Tibial nerve (tissue), 4 donors: ENCODE data around the gene SORCS3. TPM values are rescaled to one million over a fixed set of nuclear protein-coding genes. Genes with fewer than 3 reads are reported as not detected.
A peak's percentile ranks its signal among the peaks of the same experiment; 100 is the strongest.

Experiments used
- DNase-seq, 2 donors: peaks; one replicate each; pipeline ENCODE4 v3.0.0-alpha.2; 2019; ENCODE audit warnings: low spot score in 2 of 2
- H3K27ac ChIP-seq, 4 donors: fragments of 200-600 bp; sonication (generic) in 3 of 4; one replicate each; pipeline ENCODE4 v1.5.1; 2017 to 2019; ENCODE audit warnings: mild to moderate bottlenecking in 1 of 4
- H3K27me3 ChIP-seq, 2 donors: fragments of 200-600 bp; sonication (generic) in 1 of 2; one replicate each; pipeline versions ENCODE4 v1.5.1 to v1.6.0; 2017 to 2019
- H3K36me3 ChIP-seq, 3 donors: fragments of 200-600 bp; sonication (generic); one replicate each; pipeline ENCODE4 v1.5.1; 2018 to 2019
- H3K4me1 ChIP-seq, 4 donors: fragments of 200-600 bp; sonication (generic) in 3 of 4; one replicate each; pipeline ENCODE4 v1.5.1; 2017 to 2019
- H3K4me3 ChIP-seq, 4 donors: fragments of 200-600 bp; sonication (generic) in 3 of 4; one replicate each; pipeline ENCODE4 v1.5.1; 2017 to 2019; ENCODE audit warnings: mild to moderate bottlenecking in 1 of 4, moderate library complexity in 1 of 4
- H3K9me3 ChIP-seq, 4 donors: fragments of 200-600 bp; sonication (generic) in 3 of 4; one replicate each; pipeline ENCODE4 v1.5.1; 2017 to 2019
- EP300 ChIP-seq, 2 donors: sonication (generic); formaldehyde crosslinking; IDR thresholded peaks; one replicate each; pipeline ENCODE4 v1.6.1; 2017; ENCODE audit warnings: antibody characterized with exemption in 2 of 2, mild to moderate bottlenecking in 1 of 2
- POLR2A ChIP-seq, 2 donors: fragments of 450-650 bp; IDR thresholded peaks; one replicate each; pipeline ENCODE4 v1.6.1; 2017; ENCODE audit warnings: antibody characterized with exemption in 2 of 2, mild to moderate bottlenecking in 2 of 2, moderate library complexity in 2 of 2
- WGBS, 2 donors: methylation state at CpG; one replicate each; pipeline ENCODE4 v1.1.5; 2018; 5-methylcytosine and 5-hydroxymethylcytosine counted together
- total RNA-seq, 4 donors: library from RNA; depleted of rRNA; stranded (reverse); fragments of >200 nt; gene quantifications; one replicate each; pipeline ENCODE4 v1.1.0, GENCODE V29; 2016
- TF ChIP-seq, protein P1 (sequence below), 5 experiments: fragments of 200-600 bp in 3 of 5; fragments of 450-650 bp in 2 of 5; sonication (generic) in 3 of 5; IDR thresholded peaks; one replicate each; pipeline ENCODE4 v1.5.1; 2016 to 2019; ENCODE audit warnings: antibody characterized with exemption in 5 of 5, mild to moderate bottlenecking in 3 of 5, moderate library complexity in 2 of 5

Gene SORCS3
- total RNA-seq, 4 donors from 2014 or later = 1.8 to 3.9 (median 3.2) TPM

DNA sequence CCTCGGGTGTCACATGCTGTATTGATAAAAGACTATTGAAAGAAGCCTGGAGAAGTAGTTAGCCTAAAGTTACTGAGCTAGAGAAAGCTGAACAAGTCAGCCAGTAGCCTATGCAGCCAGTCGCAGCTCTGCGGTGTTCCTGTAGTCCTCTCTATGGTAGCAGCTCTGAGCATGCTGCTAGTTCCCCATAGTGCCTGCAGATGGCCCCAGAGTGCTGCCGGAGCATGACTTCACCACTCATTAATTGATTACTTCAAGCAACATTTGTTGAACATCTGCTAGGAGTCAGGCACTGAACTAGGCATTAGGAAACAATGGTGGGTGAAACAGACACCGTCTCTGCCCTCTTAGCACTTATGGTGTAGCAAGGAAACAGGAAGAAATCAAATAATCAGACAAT lies 422.7 kb downstream of the SORCS3 start:
- no peak for DNase-seq
- no peak overlapping the region for H3K27ac ChIP-seq
- no peak overlapping the region for H3K4me3 ChIP-seq
- WGBS, 2 donors = 44 to 50% methylated on average over 5 of the region's 5 CpGs
- H3K36me3 ChIP-seq = no peaks in the 10 kb centered on the region
- H3K4me1 ChIP-seq = no peaks in the 10 kb centered on the region
- no peaks in the 10 kb centered on the region for H3K27me3 ChIP-seq
- no peaks in the 10 kb centered on the region for H3K9me3 ChIP-seq
- no peak for TF ChIP-seq EP300 (IDR thresholded peaks at IDR 0.05)
- TF ChIP-seq, protein P1, sequence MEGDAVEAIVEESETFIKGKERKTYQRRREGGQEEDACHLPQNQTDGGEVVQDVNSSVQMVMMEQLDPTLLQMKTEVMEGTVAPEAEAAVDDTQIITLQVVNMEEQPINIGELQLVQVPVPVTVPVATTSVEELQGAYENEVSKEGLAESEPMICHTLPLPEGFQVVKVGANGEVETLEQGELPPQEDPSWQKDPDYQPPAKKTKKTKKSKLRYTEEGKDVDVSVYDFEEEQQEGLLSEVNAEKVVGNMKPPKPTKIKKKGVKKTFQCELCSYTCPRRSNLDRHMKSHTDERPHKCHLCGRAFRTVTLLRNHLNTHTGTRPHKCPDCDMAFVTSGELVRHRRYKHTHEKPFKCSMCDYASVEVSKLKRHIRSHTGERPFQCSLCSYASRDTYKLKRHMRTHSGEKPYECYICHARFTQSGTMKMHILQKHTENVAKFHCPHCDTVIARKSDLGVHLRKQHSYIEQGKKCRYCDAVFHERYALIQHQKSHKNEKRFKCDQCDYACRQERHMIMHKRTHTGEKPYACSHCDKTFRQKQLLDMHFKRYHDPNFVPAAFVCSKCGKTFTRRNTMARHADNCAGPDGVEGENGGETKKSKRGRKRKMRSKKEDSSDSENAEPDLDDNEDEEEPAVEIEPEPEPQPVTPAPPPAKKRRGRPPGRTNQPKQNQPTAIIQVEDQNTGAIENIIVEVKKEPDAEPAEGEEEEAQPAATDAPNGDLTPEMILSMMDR (IDR thresholded peaks at IDR 0.05) = peak in 1 of 5 experiments; percentile 29

DNA sequence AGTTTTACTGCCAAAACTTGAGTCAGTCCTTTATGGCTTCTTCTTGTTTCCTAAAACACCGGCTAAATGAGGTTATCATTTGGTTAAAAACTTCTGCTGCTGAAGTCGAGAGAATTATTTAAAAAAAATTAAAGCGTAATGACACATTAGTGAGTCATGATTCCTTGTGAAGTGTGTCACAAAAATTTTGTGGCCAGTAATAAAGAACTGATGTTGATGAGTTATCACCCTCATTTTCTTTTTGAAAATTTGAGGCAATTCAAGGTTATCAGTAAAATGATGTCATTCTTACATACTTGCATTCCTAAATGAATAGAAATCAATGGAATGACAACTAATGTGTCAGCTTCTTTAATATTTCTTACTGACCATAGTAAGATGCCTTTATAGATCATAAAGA lies 427.4 kb downstream of the SORCS3 start:
- Histone ChIP-seq H3K9me3 (no peaks in the 10 kb centered on the region), H3K27me3 (no peaks in the 10 kb centered on the region), H3K27ac (no peak overlapping the region), H3K4me1 (no peaks in the 10 kb centered on the region), H3K4me3 (no peak overlapping the region), H3K36me3 (no peaks in the 10 kb centered on the region)
- WGBS, 2 donors = 61 to 68% methylated on average over 3 of the region's 3 CpGs
- TF ChIP-seq EP300 (IDR thresholded peaks at IDR 0.05) = no peak
- TF ChIP-seq, protein P1 (IDR thresholded peaks at IDR 0.05) = no peak
- TF ChIP-seq POLR2A (IDR thresholded peaks at IDR 0.05) = no peak
- no peak for DNase-seq

DNA sequence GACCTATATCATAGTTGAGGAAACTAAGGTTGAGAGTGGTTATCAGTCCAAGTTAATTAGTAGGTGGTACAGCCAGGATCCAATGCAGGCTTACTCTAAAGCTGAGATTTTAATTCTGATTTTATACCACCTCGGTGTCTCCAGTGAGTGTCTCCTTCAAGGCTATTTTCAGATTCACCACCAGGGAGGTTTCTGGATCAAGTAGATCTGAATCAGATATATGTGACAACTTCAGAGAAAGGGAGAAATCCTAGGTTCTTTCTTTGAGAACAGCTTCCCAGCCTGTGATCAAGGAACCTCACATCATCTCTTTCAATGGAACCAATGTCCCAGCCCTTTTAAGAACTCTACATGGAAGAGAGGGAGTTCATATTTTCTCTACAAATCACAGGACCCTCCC lies 429.2 kb downstream of the SORCS3 start:
- no peaks in the 10 kb centered on the region for H3K4me1 ChIP-seq
- TF ChIP-seq EP300 (IDR thresholded peaks at IDR 0.05) (no peak), POLR2A (IDR thresholded peaks at IDR 0.05) (no peak)
- TF ChIP-seq, protein P1 (IDR thresholded peaks at IDR 0.05) = no peak
- no peaks in the 10 kb centered on the region for H3K36me3 ChIP-seq
- no peaks in the 10 kb centered on the region for H3K27me3 ChIP-seq
- no peak for DNase-seq
- H3K27ac ChIP-seq = no peak overlapping the region
- 85 to 93% methylated on average over 1 of the region's 1 CpG for WGBS, 2 donors
- H3K9me3 ChIP-seq = no peaks in the 10 kb centered on the region
- H3K4me3 ChIP-seq = no peak overlapping the region

DNA sequence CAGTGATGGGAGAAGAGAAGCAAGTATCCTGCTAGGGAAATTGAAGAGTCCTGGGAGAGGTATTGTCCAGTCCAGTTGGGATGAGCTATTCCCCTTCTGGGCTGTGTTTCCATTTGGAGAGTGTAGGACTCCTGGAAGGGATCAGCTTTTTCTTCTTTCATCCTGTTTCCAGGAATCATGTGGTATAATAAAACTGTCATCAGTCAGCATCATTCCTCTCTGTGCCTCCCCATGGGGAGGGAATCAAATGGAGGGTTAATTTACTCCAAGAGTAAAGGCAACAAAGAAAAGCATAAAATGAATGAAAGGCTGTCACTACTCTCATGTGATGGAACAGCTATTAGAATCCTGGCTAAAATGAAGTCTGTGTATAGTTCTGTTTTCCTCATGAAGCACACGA lies 429.9 kb downstream of the SORCS3 start:
- Histone ChIP-seq H3K27ac (no peak overlapping the region), H3K36me3 (no peaks in the 10 kb centered on the region), H3K9me3 (no peaks in the 10 kb centered on the region), H3K4me1 (no peaks in the 10 kb centered on the region), H3K4me3 (no peak overlapping the region), H3K27me3 (no peaks in the 10 kb centered on the region)
- TF ChIP-seq POLR2A (IDR thresholded peaks at IDR 0.05) (no peak), EP300 (IDR thresholded peaks at IDR 0.05) (no peak)
- TF ChIP-seq, protein P1 (IDR thresholded peaks at IDR 0.05) = no peak
- WGBS, 2 donors = 32 to 33% methylated on average over 1 of the region's 1 CpG
- no peak for DNase-seq

DNA sequence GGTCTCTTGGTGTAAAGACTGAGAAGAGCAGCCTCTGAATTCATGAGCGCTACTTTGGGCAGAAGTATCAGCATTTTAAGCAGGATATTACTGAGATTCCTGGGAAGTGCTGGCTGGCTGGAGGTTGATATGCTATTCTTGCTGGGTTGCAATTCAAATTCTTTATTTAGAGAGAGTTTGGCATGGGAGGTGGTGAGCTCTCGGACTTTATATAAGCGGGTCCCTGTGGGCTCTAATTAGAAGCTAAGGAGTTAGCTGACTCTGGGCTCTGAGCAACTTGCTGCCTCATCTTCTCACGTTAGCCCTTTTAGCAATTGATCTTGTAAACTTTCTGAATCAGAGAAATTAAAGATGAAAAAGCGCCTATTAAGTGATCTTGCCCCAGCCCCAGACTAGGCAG lies 430.9 kb downstream of the SORCS3 start:
- Histone ChIP-seq H3K27me3 (no peaks in the 10 kb centered on the region), H3K4me3 (no peak overlapping the region), H3K4me1 (no peaks in the 10 kb centered on the region), H3K36me3 (no peaks in the 10 kb centered on the region), H3K9me3 (no peaks in the 10 kb centered on the region), H3K27ac (no peak overlapping the region)
- TF ChIP-seq EP300 (IDR thresholded peaks at IDR 0.05) (no peak), POLR2A (IDR thresholded peaks at IDR 0.05) (no peak)
- 69 to 76% methylated on average over 5 of the region's 5 CpGs for WGBS, 2 donors
- no peak for DNase-seq

DNA sequence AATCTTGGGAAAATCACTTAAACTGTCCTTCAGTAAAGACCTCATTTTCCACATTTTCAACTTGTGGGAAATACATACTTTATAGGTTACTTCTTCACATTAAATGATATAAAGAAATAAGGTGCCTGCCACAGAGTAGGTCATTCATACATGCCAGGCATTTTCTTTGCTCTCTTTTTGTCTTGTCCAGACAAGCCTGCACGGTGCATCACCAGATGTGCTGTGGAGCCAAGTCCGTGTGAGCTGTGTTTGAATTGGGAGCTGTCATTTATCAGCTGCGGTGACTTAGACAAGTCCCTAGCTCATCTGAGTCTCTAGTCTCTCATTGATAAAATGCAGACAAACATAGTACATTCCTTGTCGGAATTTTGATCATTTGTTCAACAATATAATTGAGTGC lies 432.9 kb downstream of the SORCS3 start:
- no peaks in the 10 kb centered on the region for H3K27me3 ChIP-seq
- no peak for DNase-seq
- no peak overlapping the region for H3K27ac ChIP-seq
- TF ChIP-seq POLR2A (IDR thresholded peaks at IDR 0.05) = no peak
- no peak for TF ChIP-seq EP300 (IDR thresholded peaks at IDR 0.05)
- TF ChIP-seq, protein P1 (IDR thresholded peaks at IDR 0.05) = no peak
- WGBS, 2 donors = 82 to 84% methylated on average over 4 of the region's 4 CpGs
- H3K4me1 ChIP-seq = no peaks in the 10 kb centered on the region
- no peaks in the 10 kb centered on the region for H3K36me3 ChIP-seq
- no peak overlapping the region for H3K4me3 ChIP-seq
- H3K9me3 ChIP-seq = no peaks in the 10 kb centered on the region
